HK-2 (cell line): ENCODE measurements around the gene TIAM2.

Experiments
- DNase-seq: peaks from one replicate; pipeline ENCODE4 v3.0.0-alpha.2; 2018; ENCODE audit not compliant: unreplicated experiment

The TIAM2 gene

GRCh38 chr6:155129744-155130143, 134.6 kb downstream of the TIAM2 start:
- DNase-seq, result no peak

DNA sequence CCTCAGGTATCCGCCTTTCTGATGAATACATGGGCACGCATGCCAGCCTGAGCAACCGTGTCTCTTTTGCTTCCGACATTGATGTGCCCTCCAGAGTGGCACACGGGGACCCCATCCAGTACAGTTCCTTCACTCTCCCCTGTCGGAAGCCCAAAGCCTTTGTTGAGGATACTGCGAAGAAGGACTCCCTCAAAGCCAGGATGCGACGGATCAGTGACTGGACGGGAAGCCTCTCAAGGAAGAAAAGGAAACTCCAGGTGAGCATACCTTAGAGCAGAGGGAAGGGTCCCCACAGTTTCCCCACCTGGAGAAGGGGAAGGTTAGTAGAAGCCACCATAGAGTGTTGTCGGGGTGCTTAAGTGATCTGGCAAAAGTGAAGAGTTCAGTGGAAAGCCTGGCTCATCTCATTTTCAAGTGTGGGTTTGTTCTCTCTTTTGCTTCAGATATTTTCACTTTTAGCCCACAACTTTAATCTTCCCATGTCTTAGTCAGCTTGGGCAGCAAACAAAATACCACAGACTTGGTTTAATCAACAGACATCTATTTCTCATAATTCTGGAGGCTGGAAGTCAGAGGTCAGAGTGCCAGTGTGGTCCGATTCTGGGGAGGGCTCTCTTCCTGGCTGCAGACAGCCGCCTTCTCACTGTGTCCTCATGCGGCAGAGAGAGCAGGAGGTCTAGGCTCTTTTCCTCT, 135.2 kb downstream of the TIAM2 start:
- DNase-seq, result no peak

GRCh38 chr6:155132617-155133016, 137.5 kb downstream of the TIAM2 start:
- no peak for DNase-seq

DNA sequence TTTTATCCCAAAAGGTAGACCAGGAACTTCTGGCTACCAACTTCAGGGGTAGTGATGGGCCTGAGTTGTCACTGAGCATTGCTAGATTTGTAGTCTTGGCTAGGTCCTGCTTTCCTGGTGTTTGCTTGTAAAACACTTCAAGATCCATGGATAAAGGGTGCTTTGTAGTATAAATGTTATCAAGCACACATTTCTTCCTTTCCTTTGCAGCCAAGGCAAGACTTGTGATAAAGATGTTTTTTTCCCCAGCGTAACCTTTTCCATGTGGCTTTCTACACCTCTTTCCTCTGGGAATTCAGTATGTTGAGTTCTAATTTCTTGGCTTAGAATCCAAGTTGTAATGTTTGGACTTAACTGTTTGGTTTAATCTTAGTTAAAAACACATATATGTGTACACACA, 145.9 kb downstream of the TIAM2 start:
- no peak for DNase-seq

GRCh38 chr6:155141512-155141911, 146.4 kb downstream of the TIAM2 start:
- no peak for DNase-seq

GRCh38 chr6:155142168-155143028, 147.3 kb downstream of the TIAM2 start:
- DNase-seq, result no peak

DNA sequence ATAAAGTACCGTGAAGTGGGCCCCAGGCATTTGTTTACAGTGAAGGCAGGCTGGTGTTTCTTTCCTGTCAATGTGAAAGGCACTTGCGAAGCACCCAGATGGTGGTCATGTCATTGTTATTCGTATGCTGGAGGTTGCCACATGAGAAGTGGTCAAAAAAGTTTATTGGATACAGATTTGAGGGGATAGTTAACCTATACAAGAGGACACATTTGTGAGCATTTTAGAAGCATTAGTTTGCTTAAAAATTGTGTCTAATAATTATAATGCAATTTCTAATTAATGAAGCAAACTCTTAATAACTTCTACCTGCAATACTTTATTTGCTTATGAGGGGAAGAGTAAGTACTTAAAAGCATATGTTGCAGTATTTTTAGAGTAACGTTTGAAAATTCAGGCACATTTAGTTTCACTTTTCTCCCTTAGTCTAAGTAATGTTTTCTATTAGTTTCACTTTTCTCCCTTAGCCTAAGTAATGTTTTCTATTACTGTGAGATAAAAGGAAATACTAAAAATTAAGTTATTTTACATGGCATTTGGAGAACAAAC, 148.0 kb downstream of the TIAM2 start:
- no peak for DNase-seq

DNA sequence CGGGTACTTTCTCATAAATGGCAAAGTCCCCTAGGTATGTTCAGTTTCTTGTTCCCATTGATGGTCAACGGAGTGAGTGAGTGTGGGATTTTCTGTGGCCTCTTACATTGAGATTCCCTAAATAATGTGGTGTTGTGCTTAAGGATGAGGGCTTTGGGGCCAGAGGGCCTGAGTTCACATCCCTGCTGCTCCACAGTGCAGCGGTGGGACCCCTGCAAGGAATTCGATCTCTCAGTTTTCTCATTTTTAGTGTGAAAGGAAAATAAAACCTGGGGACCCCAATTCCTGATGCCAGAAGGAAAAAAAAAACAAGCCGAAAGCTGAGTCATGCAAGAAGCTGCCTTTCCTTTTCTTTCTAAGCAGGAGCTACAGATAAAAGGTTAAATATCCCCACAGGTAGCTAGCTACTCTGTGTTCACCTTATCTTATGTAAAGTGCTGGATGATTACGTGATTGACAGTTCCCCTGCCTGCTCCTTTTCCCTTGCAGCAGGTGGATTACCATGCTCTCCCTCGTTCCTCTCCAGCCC, 148.5 kb downstream of the TIAM2 start:
- DNase-seq, result no peak

DNA sequence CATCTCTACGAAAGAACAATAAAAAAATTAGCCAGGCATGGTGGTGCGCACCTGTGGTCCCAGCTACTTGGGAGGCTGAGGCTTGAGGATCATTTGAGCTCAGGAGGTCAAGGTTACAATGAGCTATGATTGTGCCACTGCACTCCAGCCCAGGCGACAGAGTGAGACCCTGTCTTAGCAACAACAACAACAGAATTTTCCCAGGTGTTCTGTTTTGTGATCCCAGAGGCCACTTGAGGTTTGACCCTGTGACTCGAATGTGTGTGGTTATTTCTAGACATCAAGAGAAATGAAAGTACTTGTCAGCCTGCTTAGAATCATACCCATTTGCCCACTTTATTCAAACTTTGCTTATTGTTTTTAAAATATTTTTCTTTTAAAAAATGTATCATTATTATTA, 151.1 kb downstream of the TIAM2 start:
- no peak for DNase-seq

DNA sequence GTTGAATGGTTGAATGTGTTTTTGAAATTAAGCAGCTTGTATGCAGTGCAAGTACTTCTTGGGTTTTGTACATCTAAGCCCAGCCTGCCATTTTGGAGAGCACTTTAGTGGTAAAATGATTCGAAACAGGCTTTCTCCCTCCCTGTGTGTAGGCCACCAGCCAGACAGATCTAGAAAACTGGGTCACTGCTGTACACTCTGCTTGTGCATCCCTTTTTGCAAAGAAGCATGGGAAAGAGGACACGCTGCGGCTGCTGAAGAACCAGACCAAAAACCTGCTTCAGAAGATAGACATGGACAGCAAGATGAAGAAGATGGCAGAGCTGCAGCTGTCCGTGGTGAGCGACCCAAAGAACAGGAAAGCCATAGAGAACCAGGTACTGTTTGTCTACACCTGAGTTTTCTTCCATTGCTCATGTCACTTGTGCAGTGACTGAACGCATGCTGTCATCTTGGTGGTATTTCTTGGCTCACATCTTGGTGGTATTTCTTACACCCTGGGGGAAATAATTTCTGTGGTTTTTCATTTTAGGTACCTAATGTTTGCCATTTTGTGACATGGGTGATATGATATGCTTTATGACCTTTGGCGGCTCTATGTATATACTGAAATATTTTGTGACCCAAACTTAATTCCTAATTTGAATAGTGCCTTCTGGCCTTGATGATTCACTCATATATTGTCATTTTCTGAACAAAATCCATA, 153.0 kb downstream of the TIAM2 start:
- DNase-seq, result no peak

DNA sequence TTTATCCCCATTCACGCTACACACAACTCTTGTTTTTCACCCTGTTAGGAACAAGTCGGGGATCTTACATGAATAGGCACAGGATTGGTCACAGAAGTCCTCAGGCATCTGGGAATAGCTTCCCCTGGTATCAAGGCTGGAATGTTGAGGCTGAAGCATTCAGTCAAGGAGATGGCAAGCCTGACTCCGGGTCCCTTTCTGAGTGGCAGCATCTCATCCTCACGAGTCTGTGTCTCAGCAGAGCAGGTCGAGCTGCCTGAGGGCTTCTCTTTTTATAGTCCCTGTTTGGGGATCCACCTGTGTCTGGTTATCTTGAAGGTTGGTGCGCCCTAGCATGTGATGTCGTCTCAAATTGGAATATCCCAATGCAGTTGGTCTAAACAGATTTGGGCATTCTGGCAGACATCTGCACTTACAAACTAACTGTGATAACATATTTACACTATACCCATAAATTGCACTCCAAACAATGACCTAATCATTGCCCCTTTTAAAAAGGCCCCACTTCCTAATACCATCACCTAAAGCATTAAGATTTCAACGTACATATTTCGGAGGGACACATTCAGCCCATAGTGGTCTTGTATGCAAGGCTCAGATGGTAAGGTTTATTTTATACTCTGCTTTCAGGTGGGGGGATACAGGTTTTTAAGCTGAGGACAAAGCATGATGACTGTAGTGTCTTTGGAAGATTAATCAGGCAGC, 156.0 kb downstream of the TIAM2 start:
- no peak for DNase-seq

- DNase-seq, result no peak
Observed at GRCh38 chr6:155152211-155153076, 157.3 kb downstream of the TIAM2 start.

DNA sequence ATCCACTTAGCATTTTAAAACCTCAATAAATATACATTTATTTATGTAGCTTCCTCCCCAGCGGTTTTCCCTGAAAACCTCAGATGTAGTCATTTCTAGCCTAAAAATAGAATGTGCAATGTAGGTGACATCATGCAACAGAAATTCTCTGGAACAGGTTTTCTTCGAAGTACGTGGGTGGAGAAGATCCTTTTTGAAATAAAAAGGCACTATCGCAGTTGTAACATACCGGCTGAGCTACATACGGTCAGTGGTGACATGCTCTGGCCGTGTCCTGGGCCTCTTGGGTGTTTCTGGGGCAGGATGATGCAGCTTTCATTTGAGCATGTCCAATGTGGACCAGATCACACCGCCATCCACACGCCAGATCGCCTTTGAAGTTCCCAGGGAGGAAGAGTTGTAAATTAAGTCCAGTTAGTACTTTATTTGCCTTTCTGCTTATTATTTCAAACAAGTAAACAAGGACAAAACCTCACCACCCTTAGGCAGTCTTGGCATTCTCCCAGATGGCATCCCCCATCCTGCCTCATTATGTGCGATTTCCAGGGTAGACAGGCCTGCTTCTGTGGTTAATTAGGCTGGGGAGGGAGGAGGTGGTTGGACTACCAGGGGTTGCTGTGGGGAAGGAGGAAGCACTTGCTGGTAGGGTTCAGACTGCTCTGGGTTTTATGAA, 159.2 kb downstream of the TIAM2 start:
- peak; percentile 35 for DNase-seq

GRCh38 chr6:155155787-155156447, 160.8 kb downstream of the TIAM2 start:
- DNase-seq, result no peak

- DNase-seq, result no peak
Observed at GRCh38 chr6:155157101-155157500, 162.0 kb downstream of the TIAM2 start.

DNA sequence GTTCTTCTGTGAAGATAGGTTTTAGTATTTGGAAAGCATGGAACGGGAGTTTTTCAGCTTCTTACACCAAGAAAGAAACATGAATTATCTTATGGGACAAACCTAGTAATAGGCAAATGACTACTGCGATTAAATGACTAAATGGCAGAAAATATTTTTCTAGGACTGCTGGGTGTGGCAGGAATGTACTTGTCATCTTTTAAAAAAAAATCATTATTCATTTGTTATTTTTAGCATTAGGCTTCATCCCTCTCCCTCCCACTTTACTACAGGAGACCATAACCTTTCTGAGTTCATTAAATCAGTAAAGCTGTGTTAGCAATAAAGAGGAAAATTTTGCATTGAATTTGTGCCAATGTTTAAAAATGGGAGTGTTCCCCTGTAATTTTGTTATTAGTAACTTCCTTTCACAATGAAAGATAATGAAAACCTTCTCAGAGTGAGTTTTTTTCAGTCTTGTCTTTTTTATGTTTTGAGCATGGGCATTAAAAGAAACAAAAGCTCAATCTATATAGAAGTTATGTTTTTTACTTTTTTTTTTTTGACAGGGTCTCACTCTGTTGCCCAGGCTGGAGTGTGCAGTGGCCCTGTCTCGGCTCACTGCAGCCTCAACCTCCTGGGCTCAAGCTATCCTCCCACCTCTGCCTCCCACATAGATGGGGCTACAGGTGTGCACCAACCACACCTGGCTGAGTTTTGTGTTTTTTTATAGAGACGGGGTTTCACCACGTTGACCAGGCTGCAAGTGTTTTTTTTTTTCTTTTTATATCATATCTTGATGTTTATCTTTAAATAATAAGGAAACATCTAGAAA, 163.1 kb downstream of the TIAM2 start:
- no peak for DNase-seq

DNA sequence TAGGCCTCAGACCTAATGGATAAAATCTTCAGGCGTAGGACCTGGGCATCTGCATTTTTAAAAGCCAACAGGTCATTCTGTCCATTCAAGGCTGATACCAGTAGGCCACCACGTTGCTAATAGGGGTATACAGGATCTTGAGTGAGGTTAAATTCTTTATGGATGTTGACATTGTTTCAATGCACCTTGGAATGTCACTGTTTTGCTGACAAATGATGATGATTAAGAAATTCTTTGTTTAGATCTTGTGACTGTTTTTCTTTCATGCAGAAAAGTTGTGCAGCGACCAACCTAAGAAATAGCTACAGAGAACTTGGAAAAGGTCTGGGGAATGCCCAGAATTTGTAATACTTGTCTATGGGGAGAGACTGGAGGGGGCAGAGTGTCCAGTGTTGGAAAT, 167.6 kb downstream of the TIAM2 start:
- DNase-seq, result no peak

- no peak for DNase-seq
Observed at GRCh38 chr6:155163601-155164000, 168.5 kb downstream of the TIAM2 start.
